Retinal pigment epithelial cell (primary cell): ENCODE data around the gene SERTAD1.

Source experiments
- DNase-seq: peaks from one replicate; pipeline ENCODE4 v3.0.0-alpha.2; 2010; ENCODE audit warnings: low read depth
- H3K4me3 ChIP-seq: 2 replicates; pipeline ENCODE4 v1.5.1; 2011; ENCODE audit warnings: mild to moderate bottlenecking, low read length, control low read depth, moderate library complexity
- TF ChIP-seq, protein P1 (sequence below): conservative IDR thresholded peaks from 2 replicates; pipeline ENCODE4 v1.5.1; 2011; ENCODE audit warnings: low read depth, low read length, control low read depth, inconsistent platforms

SERTAD1 gene

DNA sequence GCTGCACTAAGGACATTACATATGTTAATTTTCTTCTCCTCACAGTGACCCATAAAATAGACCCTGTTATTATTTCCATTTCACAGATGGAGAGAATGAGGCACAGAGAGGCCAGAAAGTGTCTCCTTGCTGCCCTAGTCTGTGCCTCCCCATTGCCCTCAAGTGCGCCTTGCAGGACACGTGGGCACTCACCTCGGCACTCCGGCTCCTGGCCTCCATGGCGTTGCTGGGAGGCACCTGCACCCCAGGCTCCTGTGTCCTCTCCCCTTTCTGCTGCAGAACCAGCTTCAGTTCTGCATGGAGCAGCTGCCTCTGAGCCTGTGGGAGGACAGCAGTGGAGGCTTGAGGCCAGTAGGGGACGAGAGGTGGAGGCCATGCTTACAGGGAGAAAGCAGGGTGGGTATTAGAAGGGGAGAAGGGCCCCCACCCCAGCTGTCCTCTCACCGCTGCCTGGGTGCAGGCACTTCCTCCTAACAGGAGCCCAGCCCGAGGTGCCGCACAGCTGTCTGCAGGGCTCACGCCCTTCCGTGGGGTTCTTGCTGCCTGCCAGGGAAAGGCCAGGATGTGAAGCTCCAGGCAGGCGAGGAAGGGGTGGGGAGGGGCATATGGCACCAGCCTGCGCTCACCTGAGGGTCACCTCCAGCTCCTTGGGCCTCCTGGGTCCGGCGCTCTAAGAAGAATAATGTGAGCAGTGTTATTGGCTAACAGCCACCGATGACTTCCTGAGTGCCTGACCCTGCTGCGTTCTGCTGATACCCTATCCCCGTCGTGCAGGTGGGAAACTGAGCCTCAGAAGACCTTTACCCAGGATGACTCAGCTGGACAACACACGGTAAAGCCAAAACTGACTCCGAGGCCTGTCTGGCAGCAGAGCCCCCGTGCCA is 17.8 kb downstream of the SERTAD1 start:
- H3K4me3 ChIP-seq, result no peak overlapping the region
- TF ChIP-seq, protein P1, sequence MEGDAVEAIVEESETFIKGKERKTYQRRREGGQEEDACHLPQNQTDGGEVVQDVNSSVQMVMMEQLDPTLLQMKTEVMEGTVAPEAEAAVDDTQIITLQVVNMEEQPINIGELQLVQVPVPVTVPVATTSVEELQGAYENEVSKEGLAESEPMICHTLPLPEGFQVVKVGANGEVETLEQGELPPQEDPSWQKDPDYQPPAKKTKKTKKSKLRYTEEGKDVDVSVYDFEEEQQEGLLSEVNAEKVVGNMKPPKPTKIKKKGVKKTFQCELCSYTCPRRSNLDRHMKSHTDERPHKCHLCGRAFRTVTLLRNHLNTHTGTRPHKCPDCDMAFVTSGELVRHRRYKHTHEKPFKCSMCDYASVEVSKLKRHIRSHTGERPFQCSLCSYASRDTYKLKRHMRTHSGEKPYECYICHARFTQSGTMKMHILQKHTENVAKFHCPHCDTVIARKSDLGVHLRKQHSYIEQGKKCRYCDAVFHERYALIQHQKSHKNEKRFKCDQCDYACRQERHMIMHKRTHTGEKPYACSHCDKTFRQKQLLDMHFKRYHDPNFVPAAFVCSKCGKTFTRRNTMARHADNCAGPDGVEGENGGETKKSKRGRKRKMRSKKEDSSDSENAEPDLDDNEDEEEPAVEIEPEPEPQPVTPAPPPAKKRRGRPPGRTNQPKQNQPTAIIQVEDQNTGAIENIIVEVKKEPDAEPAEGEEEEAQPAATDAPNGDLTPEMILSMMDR, result no peak
- no peak for DNase-seq

DNA sequence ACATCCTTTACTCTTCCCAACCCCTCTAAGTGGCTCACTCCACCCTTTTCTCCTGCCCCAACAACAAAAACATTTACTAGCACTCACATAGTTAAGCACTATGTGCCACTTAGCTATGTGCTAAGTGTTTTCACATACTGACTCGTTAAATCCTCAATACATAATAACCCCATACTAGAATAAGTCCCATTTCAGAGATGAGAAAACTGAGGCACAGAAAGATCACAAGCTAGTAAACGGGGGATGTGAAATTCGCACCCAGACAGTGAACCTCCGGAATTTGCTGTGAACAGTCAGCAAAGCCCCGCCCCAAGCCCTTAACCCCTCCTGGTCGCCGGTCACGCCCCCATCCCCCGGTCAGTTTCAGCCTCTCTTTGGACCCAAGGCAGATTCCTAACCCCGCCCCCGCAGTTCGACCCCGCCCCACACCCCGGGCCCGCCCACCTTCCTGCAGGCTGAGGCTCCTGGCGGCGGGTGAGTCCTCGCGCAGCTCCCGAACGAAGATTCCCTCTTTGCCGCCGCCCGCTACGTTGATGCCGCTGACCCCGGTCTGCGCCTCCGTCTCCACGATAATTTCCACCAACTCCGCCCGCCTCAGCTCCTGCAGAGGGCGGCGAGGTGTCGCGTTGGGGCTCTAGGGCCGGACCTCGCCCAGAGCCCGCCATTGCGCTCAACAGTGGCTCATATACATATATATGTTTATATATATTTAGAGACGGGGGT is 22.4 kb downstream of the SERTAD1 start:
- peak; percentile 49 for DNase-seq
- TF ChIP-seq, protein P1, result no peak
- peak overlapping the region; percentile 49 for H3K4me3 ChIP-seq

DNA sequence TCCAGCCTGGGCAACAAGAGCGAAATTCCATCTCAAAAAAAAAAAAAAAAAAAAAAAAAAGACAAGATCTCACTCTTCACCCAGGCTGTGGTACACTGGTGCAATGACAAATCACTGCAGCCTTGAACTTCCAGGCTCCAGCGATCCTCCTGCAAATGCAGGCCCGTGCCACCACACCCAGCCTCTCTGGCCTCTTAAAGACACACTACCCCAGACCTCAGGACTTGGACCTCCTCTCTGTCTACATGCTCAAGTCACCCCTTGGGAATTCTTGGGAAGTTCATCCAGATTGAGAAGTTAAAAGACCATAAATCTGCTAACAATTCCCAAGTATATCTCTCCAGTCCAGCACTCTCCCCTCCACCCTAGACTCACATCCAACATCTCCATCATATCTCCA is 25.2 kb downstream of the SERTAD1 start:
- no peak for DNase-seq
- no peak overlapping the region for H3K4me3 ChIP-seq
- TF ChIP-seq, protein P1, result no peak

DNA sequence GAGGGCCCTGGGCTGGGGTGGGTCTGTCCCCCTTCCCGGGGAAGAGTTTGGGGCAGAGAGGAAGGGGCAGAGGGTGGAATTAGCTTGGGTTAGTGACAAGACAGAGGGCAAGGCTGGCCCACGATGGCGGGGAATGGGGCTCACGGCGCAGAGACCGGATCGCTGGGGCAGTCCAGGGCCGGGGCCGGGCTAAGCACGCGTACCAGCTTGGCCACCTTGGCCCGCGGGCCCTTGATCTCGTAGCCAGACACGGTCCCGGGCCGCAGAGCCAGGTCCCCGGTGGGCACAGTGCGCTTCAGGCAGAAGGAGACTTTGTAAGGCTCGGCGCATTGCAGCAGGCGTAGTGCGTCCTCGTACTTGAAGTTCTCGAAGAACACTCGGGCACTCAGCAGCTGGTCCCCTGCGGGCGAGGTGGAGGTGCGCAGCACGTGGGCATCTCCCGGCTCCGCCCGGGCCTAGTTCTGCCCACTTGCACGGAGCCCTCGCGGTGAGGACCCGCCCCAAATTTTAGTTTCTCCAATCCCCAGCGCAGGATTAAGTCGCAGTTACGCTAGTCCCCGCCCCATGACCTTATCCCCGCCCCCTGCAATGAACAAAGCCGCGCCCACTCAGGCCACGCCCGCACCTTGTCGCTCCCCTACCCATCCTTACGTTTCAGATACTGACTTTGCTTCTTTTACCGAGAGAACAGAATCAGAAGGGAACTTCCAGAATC is 27.2 kb downstream of the SERTAD1 start:
- TF ChIP-seq, protein P1, result no peak
- H3K4me3 ChIP-seq, result no peak overlapping the region
- DNase-seq, result no peak

DNA sequence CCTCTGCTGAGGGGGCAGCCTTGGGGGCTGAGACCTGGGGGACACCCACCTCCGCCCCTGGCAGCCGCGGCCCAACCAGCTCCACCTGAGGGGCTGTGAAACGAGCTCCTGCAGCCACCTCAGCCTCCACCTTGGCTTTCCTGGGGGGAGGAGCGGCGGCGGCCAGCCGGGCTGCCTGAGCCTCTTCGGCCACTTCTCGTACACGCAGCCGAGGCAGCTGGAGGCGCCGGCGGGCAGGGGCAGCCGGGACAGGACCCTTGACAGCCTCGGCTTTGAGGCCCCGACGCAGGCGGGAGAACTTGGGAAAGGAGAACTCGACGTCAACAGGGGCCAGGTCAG is 28.3 kb downstream of the SERTAD1 start:
- H3K4me3 ChIP-seq, result no peak overlapping the region

DNA sequence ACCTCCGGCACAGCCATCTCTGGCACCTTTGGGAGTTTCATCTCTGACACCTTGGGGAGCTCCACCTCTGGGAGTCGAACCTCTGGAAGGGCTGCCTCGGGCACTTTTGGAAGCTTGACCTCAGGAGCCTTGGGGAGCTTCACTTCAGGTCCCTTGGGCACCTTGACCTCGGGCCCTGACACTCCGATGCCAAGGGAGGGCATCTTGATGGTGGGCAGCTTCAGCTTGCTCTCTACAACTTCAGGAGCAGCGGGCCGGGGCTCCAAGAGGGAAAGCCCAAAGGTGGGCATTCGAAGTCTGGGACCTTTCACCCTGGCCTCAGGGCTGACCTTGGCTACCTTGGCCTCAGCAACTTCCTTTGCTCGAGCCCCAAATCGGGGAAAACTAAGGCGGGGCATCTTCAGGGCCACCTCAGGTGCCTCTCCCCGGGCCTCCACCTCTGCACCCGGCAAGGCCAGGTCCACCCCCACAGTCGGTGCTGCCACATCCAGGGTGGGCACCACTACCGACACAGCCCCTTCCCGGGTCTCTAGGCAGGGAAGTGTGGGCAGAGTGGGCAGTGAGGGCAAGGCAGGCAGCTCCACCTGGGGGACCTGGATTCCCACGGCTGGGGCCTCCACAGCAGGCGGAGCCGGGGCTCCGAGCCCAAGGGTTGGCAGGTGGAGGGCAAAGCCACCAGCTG is 28.8 kb downstream of the SERTAD1 start:
- no peak for DNase-seq
- H3K4me3 ChIP-seq, result no peak overlapping the region
- TF ChIP-seq, protein P1, result no peak

More for the DNA sequence above, 28.3 kb downstream of the SERTAD1 start:
- DNase-seq, result no peak
- TF ChIP-seq, protein P1, result no peak
